ENCODE results near the gene RSKR. TPM values are rescaled to one million over a fixed set of nuclear protein-coding genes. Genes with fewer than 3 reads are reported as not detected.

RSKR gene
- total and polyA plus RNA-seq, 4 donors: 3.9 to 14.3 (median 8.8) TPM

- peaks cover 0 to 5% (median under 1%) of the 10 kb centered on the region in 4 donors for H3K36me3 ChIP-seq (ENCODE audit: control insufficient read depth in 4 of 4, insufficient read depth in 4 of 4, low read length in 4 of 4)
- no peaks in the 10 kb centered on the region for H3K27me3 ChIP-seq (ENCODE audit: control insufficient read depth in 3 of 3, insufficient read depth in 3 of 3, low read length in 2 of 3)
- peak overlapping the region in 1 of 2 donors; percentile 13 for H3K9ac ChIP-seq (ENCODE audit: insufficient read depth in 1 of 2, low read length in 2 of 2)
- DNase-seq: no peak
- 80 to 88% methylated on average over 5 of the region's 5 CpGs for WGBS, 2 donors
- peaks cover 0 to 39% (median 0%) of the 10 kb centered on the region in 5 donors for H3K4me1 ChIP-seq (ENCODE audit: control insufficient read depth in 5 of 5, insufficient read depth in 5 of 5, low read length in 5 of 5)
- TF ChIP-seq CTCF (IDR thresholded peaks at IDR 0.05; ENCODE audit: control extremely low read depth, extremely low read depth): no peak
- no peaks in the 10 kb centered on the region for H3K9me3 ChIP-seq (ENCODE audit: control insufficient read depth in 4 of 4, insufficient read depth in 3 of 4, low read length in 3 of 4)
- no peak overlapping the region for H3K27ac ChIP-seq (ENCODE audit: low read depth in 1 of 2, low read length in 1 of 2)
- H3K4me3 ChIP-seq: no peak overlapping the region
- no peak for ATAC-seq (ENCODE audit: insufficient read depth, low FRiP score)
Observed at GRCh38 chr17:28572259-28573039, 41.5 kb downstream of the RSKR start.

GRCh38 chr17:28571361-28572122 lies 42.4 kb downstream of the RSKR start, which contains the start of gene PIGS:
Gene PIGS, minus strand, starts transcription at chr17:28571524. Its CDS starts 28 bp downstream, at chr17:28571496.
- H3K36me3 ChIP-seq (ENCODE audit: control insufficient read depth in 4 of 4, insufficient read depth in 4 of 4, low read length in 4 of 4): peaks cover 0 to 5% (median 1%) of the 10 kb centered on the region in 4 donors
- peak within 1 kb of the TSS; percentile 90 for H3K4me3 ChIP-seq
- H3K27me3 ChIP-seq (ENCODE audit: control insufficient read depth in 3 of 3, insufficient read depth in 3 of 3, low read length in 2 of 3): no peaks in the 10 kb centered on the region
- WGBS, 2 donors: 0 to 1% methylated on average over 47 to 49 of the region's 49 CpGs
- no peaks in the 10 kb centered on the region for H3K9me3 ChIP-seq (ENCODE audit: control insufficient read depth in 4 of 4, insufficient read depth in 3 of 4, low read length in 3 of 4)
- peak within 1 kb of the TSS; percentile 88 to 89 for H3K9ac ChIP-seq (ENCODE audit: insufficient read depth in 1 of 2, low read length in 2 of 2)
- no peak for TF ChIP-seq CTCF (IDR thresholded peaks at IDR 0.05; ENCODE audit: control extremely low read depth, extremely low read depth)
- peak within 1 kb of the TSS; percentile 86 for H3K27ac ChIP-seq (ENCODE audit: low read depth in 1 of 2, low read length in 1 of 2)
- ATAC-seq (ENCODE audit: insufficient read depth, low FRiP score): peak; percentile 100
- DNase-seq: peak; percentile 95 to 96 (median 95)
- peaks cover 0 to 29% (median 0%) of the 10 kb centered on the region in 5 donors for H3K4me1 ChIP-seq (ENCODE audit: control insufficient read depth in 5 of 5, insufficient read depth in 5 of 5, low read length in 5 of 5)

- H3K27ac ChIP-seq (ENCODE audit: low read depth in 1 of 2, low read length in 1 of 2): peak overlapping the region; percentile 75 to 86
- TF ChIP-seq CTCF (IDR thresholded peaks at IDR 0.05; ENCODE audit: control extremely low read depth, extremely low read depth): no peak
Observed at GRCh38 chr17:28570716-28571360, 43.1 kb downstream of the RSKR start.

More at GRCh38 chr17:28570716-28571360, 43.1 kb downstream of the RSKR start:
- Histone ChIP-seq H3K9me3 (ENCODE audit: control insufficient read depth in 4 of 4, insufficient read depth in 3 of 4, low read length in 3 of 4) (no peaks in the 10 kb centered on the region), H3K4me3 (peak overlapping the region; percentile 90), H3K4me1 (ENCODE audit: control insufficient read depth in 5 of 5, insufficient read depth in 5 of 5, low read length in 5 of 5) (peaks cover 0 to 26% (median 0%) of the 10 kb centered on the region in 5 donors), H3K36me3 (ENCODE audit: control insufficient read depth in 4 of 4, insufficient read depth in 4 of 4, low read length in 4 of 4) (peaks cover 0 to 5% (median 2%) of the 10 kb centered on the region in 4 donors), H3K27me3 (ENCODE audit: control insufficient read depth in 3 of 3, insufficient read depth in 3 of 3, low read length in 2 of 3) (no peaks in the 10 kb centered on the region), H3K9ac (ENCODE audit: insufficient read depth in 1 of 2, low read length in 2 of 2) (peak overlapping the region; percentile 76 to 88)
- 1 to 3% methylated on average over 29 to 39 of the region's 39 CpGs for WGBS, 2 donors
- DNase-seq (peak in 2 of 3 donors; percentile 19 to 28), ATAC-seq (ENCODE audit: insufficient read depth, low FRiP score) (peak; percentile 9)

All from lung (tissue), 12 donors.